Urothelium cell line (cell line): ENCODE measurements around the gene TMEM89.

Experiments used
- DNase-seq: peaks from one replicate; pipeline ENCODE4 v3.0.0; 2011; ENCODE audit warnings: low spot score, mixed read lengths
- FAIRE-seq: peaks from 2 replicates; lab custom pipeline; 2011; peaks lifted over from hg19 to GRCh38; lab: Jason Lieb, UNC

Gene TMEM89

GRCh38 chr3:48593337-48593736 lies 28.2 kb downstream of the TMEM89 start:
- FAIRE-seq = no peak

GRCh38 chr3:48592519-48593087 lies 29.0 kb downstream of the TMEM89 start:
- DNase-seq = no peak

More at GRCh38 chr3:48593337-48593736, 28.2 kb downstream of the TMEM89 start:
- no peak for DNase-seq

GRCh38 chr3:48591886-48592518 lies 29.6 kb downstream of the TMEM89 start:
- DNase-seq = no peak
- no peak for FAIRE-seq

More at GRCh38 chr3:48592519-48593087, 29.0 kb downstream of the TMEM89 start:
- no peak for FAIRE-seq

GRCh38 chr3:48591436-48591835 lies 30.1 kb downstream of the TMEM89 start:
- FAIRE-seq (no peak), DNase-seq (no peak)

GRCh38 chr3:48588230-48588629 lies 33.3 kb downstream of the TMEM89 start:
- no peak for DNase-seq
- no peak for FAIRE-seq

GRCh38 chr3:48587686-48588085 lies 33.9 kb downstream of the TMEM89 start:
- FAIRE-seq = no peak
- no peak for DNase-seq

GRCh38 chr3:48585411-48585810 lies 36.2 kb downstream of the TMEM89 start:
- FAIRE-seq = no peak

GRCh38 chr3:48584836-48585235 lies 36.7 kb downstream of the TMEM89 start:
- DNase-seq (no peak), FAIRE-seq (no peak)

More at GRCh38 chr3:48585411-48585810, 36.2 kb downstream of the TMEM89 start:
- DNase-seq = no peak

GRCh38 chr3:48581621-48582481 lies 39.7 kb downstream of the TMEM89 start:
- FAIRE-seq (no peak), DNase-seq (no peak)

- no peak for FAIRE-seq
- DNase-seq = no peak
Observed at GRCh38 chr3:48576647-48577046, 44.9 kb downstream of the TMEM89 start.

GRCh38 chr3:48575366-48575765 lies 46.2 kb downstream of the TMEM89 start:
- DNase-seq (no peak), FAIRE-seq (no peak)

- no peak for FAIRE-seq
- no peak for DNase-seq
Observed at GRCh38 chr3:48573973-48574585, 47.5 kb downstream of the TMEM89 start.

GRCh38 chr3:48572517-48572916 lies 49.1 kb downstream of the TMEM89 start:
- DNase-seq (no peak), FAIRE-seq (no peak)

- DNase-seq = no peak
- FAIRE-seq = no peak
Observed at GRCh38 chr3:48571938-48572337, 49.6 kb downstream of the TMEM89 start.
